ENCODE results near the gene FBXL20.

GRCh38 chr17:39380144-39380543, 21.3 kb downstream of the FBXL20 start:
- TF ChIP-seq CTCF (IDR thresholded peaks at IDR 0.05), result no peak
- TF ChIP-seq POLR2A (IDR thresholded peaks at IDR 0.05), result no peak
